ENCODE measurements around the gene PXYLP1.

The PXYLP1 gene

GRCh38 chr3:141326123-141326522 lies 94.5 kb downstream of the PXYLP1 start:
- DNase-seq (ENCODE audit: low read depth), result no peak

GRCh38 chr3:141326626-141327025 lies 95.0 kb downstream of the PXYLP1 start:
- DNase-seq (ENCODE audit: low read depth), result no peak

GRCh38 chr3:141328286-141329166 lies 96.9 kb downstream of the PXYLP1 start:
- DNase-seq (ENCODE audit: low read depth), result no peak

- DNase-seq (ENCODE audit: low read depth), result no peak
Observed at GRCh38 chr3:141330235-141330634, 98.6 kb downstream of the PXYLP1 start.

- DNase-seq (ENCODE audit: low read depth), result peak; percentile 57
Observed at GRCh38 chr3:141330718-141331376, 99.2 kb downstream of the PXYLP1 start.

- peak; percentile 99 for DNase-seq (ENCODE audit: low read depth)
Observed at GRCh38 chr3:141331377-141332318, 100.0 kb downstream of the PXYLP1 start.

GRCh38 chr3:141332416-141332815 lies 100.8 kb downstream of the PXYLP1 start:
- DNase-seq (ENCODE audit: low read depth), result no peak

GRCh38 chr3:141333836-141334626 lies 102.4 kb downstream of the PXYLP1 start:
- peak; percentile 45 for DNase-seq (ENCODE audit: low read depth)

- no peak for DNase-seq (ENCODE audit: low read depth)
Observed at GRCh38 chr3:141334627-141335250, 103.1 kb downstream of the PXYLP1 start.

- DNase-seq (ENCODE audit: low read depth), result peak; percentile 81
Observed at GRCh38 chr3:141335531-141336061, 104.0 kb downstream of the PXYLP1 start.

- peak; percentile 95 for DNase-seq (ENCODE audit: low read depth)
Observed at GRCh38 chr3:141336672-141337522, 105.3 kb downstream of the PXYLP1 start.

- DNase-seq (ENCODE audit: low read depth), result no peak
Observed at GRCh38 chr3:141337523-141337854, 105.9 kb downstream of the PXYLP1 start.

GRCh38 chr3:141337991-141338390 lies 106.4 kb downstream of the PXYLP1 start:
- no peak for DNase-seq (ENCODE audit: low read depth)

- DNase-seq (ENCODE audit: low read depth), result no peak
Observed at GRCh38 chr3:141338881-141339280, 107.3 kb downstream of the PXYLP1 start.

GRCh38 chr3:141341536-141341935 lies 109.9 kb downstream of the PXYLP1 start:
- DNase-seq (ENCODE audit: low read depth), result no peak

- DNase-seq (ENCODE audit: low read depth), result no peak
Observed at GRCh38 chr3:141342386-141342785, 110.8 kb downstream of the PXYLP1 start.

- no peak for DNase-seq (ENCODE audit: low read depth)
Observed at GRCh38 chr3:141343077-141343476, 111.5 kb downstream of the PXYLP1 start.

GRCh38 chr3:141343865-141344271 lies 112.2 kb downstream of the PXYLP1 start:
- DNase-seq (ENCODE audit: low read depth), result no peak

Data from ELR (cell line).